Measurements from ENCODE around the gene PRMT2. TPM values are rescaled to one million over a fixed set of nuclear protein-coding genes. Genes with fewer than 3 reads are reported as not detected.

Gene PRMT2
- total RNA-seq, 4 donors from 2014 or later = 136 to 161 (median 142) TPM

- intact Hi-C loops (cut with DNase I) = no loop called here
- no peak overlapping the region for H3K4me3 ChIP-seq
- DNase-seq (ENCODE audit: extremely low spot score) = peak; percentile 39
- no peaks in the 10 kb centered on the region for H3K27me3 ChIP-seq
- WGBS = 92% methylated on average over 5 of the region's 5 CpGs
- no peak for TF ChIP-seq POLR2AphosphoS5 (IDR thresholded peaks at IDR 0.05)
- H3K4me1 ChIP-seq = peaks cover 4 to 20% (median 7%) of the 10 kb centered on the region in 4 donors
- H3K36me3 ChIP-seq = peaks cover 42 to 97% (median 86%) of the 10 kb centered on the region in 4 donors
- H3K27ac ChIP-seq (replicated peaks in 1 of 4) = no peak overlapping the region
- no peaks in the 10 kb centered on the region for H3K9me3 ChIP-seq
These were observed 10.4 kb downstream of the PRMT2 start for GRCh38 chr21:46645840-46646239.

- Histone ChIP-seq H3K27ac (replicated peaks in 1 of 4) (no peak overlapping the region), H3K27me3 (no peaks in the 10 kb centered on the region), H3K36me3 (peaks cover 42 to 97% (median 87%) of the 10 kb centered on the region in 4 donors), H3K4me3 (no peak overlapping the region), H3K4me1 (peaks cover 0 to 18% (median 4%) of the 10 kb centered on the region in 4 donors), H3K9me3 (no peaks in the 10 kb centered on the region)
- DNase-seq (ENCODE audit: extremely low spot score) = peak; percentile 29
- no peak for TF ChIP-seq CTCF (IDR thresholded peaks at IDR 0.05)
- no peak for TF ChIP-seq POLR2AphosphoS5 (IDR thresholded peaks at IDR 0.05)
- TF ChIP-seq EP300 (IDR thresholded peaks at IDR 0.05) = no peak
- TF ChIP-seq POLR2A (IDR thresholded peaks at IDR 0.05; ENCODE audit: low read depth) = no peak
- WGBS = 93% methylated on average over 9 of the region's 9 CpGs
- intact Hi-C loops (cut with DNase I) = no loop called here
These were observed 11.2 kb downstream of the PRMT2 start for GRCh38 chr21:46646541-46647154.

- DNase-seq (ENCODE audit: extremely low spot score) = no peak
- no peaks in the 10 kb centered on the region for H3K9me3 ChIP-seq
- H3K4me3 ChIP-seq = no peak overlapping the region
- peaks cover 0 to 11% (median 2%) of the 10 kb centered on the region in 4 donors for H3K4me1 ChIP-seq
- no peak overlapping the region for H3K27ac ChIP-seq (replicated peaks in 1 of 4)
- intact Hi-C loops (cut with DNase I) = no loop called here
- no peak for TF ChIP-seq POLR2A (IDR thresholded peaks at IDR 0.05; ENCODE audit: low read depth)
- TF ChIP-seq EP300 (IDR thresholded peaks at IDR 0.05) = no peak
- no peak for TF ChIP-seq POLR2AphosphoS5 (IDR thresholded peaks at IDR 0.05)
- TF ChIP-seq CTCF (IDR thresholded peaks at IDR 0.05) = no peak
- WGBS = 92% methylated on average over 17 of the region's 27 CpGs
- peaks cover 55 to 98% (median 92%) of the 10 kb centered on the region in 4 donors for H3K36me3 ChIP-seq
- no peaks in the 10 kb centered on the region for H3K27me3 ChIP-seq
These were observed 13.1 kb downstream of the PRMT2 start for GRCh38 chr21:46648539-46648938.

- H3K27ac ChIP-seq (replicated peaks in 1 of 4) = no peak overlapping the region
- peaks cover 0 to 11% (median 2%) of the 10 kb centered on the region in 4 donors for H3K4me1 ChIP-seq
- no peaks in the 10 kb centered on the region for H3K27me3 ChIP-seq
- H3K4me3 ChIP-seq = no peak overlapping the region
- no peaks in the 10 kb centered on the region for H3K9me3 ChIP-seq
- DNase-seq (ENCODE audit: extremely low spot score) = no peak
- TF ChIP-seq EP300 (IDR thresholded peaks at IDR 0.05) = no peak
- TF ChIP-seq CTCF (IDR thresholded peaks at IDR 0.05) = no peak
- TF ChIP-seq POLR2A (IDR thresholded peaks at IDR 0.05; ENCODE audit: low read depth) = no peak
- no peak for TF ChIP-seq POLR2AphosphoS5 (IDR thresholded peaks at IDR 0.05)
- intact Hi-C loops (cut with DNase I) = no loop called here
- 92% methylated on average over 18 of the region's 19 CpGs for WGBS
- peaks cover 53 to 98% (median 92%) of the 10 kb centered on the region in 4 donors for H3K36me3 ChIP-seq
These were observed 13.9 kb downstream of the PRMT2 start for GRCh38 chr21:46649356-46649755.

GRCh38 chr21:46650476-46651098 is 15.1 kb downstream of the PRMT2 start:
- peaks cover 0 to 11% (median 2%) of the 10 kb centered on the region in 4 donors for H3K4me1 ChIP-seq
- H3K27me3 ChIP-seq = no peaks in the 10 kb centered on the region
- no peak for DNase-seq (ENCODE audit: extremely low spot score)
- no peak overlapping the region for H3K27ac ChIP-seq (replicated peaks in 1 of 4)
- intact Hi-C loops (cut with DNase I) = no loop called here
- peaks cover 0 to 10% (median 6%) of the 10 kb centered on the region in 4 donors for H3K9me3 ChIP-seq
- WGBS = 81% methylated on average over 14 of the region's 14 CpGs
- TF ChIP-seq EP300 (IDR thresholded peaks at IDR 0.05) (no peak), POLR2AphosphoS5 (IDR thresholded peaks at IDR 0.05) (no peak), POLR2A (IDR thresholded peaks at IDR 0.05; ENCODE audit: low read depth) (no peak), CTCF (IDR thresholded peaks at IDR 0.05) (no peak)
- H3K4me3 ChIP-seq = no peak overlapping the region
- H3K36me3 ChIP-seq = peaks cover 47 to 98% (median 91%) of the 10 kb centered on the region in 4 donors
